IPS-18a (cell line): Measurements from ENCODE around the gene CEMIP.

Experiments used
- H3K27ac ChIP-seq: one replicate; pipeline ENCODE4 v1.5.1; 2013; ENCODE audit warnings: low read length
- H3K27me3 ChIP-seq: one replicate; pipeline ENCODE4 v1.6.1; 2013; ENCODE audit warnings: mild to moderate bottlenecking, low read length; ENCODE audit not compliant: control insufficient read depth, insufficient read depth
- H3K36me3 ChIP-seq: one replicate; pipeline ENCODE4 v1.6.1; 2013; ENCODE audit warnings: low read depth, low read length; ENCODE audit not compliant: control insufficient read depth
- H3K4me1 ChIP-seq: one replicate; pipeline ENCODE4 v1.6.1; 2013; ENCODE audit warnings: low read depth, low read length; ENCODE audit not compliant: control insufficient read depth
- H3K4me3 ChIP-seq: one replicate; pipeline ENCODE4 v1.5.1; 2013; ENCODE audit warnings: low read length
- H3K9ac ChIP-seq: one replicate; pipeline ENCODE4 v1.6.1; 2013; ENCODE audit warnings: mild to moderate bottlenecking, low read length, moderate library complexity
- H3K9me3 ChIP-seq: one replicate; pipeline ENCODE4 v1.6.1; 2013; ENCODE audit warnings: low read depth, low read length; ENCODE audit not compliant: control insufficient read depth

Gene CEMIP

DNA sequence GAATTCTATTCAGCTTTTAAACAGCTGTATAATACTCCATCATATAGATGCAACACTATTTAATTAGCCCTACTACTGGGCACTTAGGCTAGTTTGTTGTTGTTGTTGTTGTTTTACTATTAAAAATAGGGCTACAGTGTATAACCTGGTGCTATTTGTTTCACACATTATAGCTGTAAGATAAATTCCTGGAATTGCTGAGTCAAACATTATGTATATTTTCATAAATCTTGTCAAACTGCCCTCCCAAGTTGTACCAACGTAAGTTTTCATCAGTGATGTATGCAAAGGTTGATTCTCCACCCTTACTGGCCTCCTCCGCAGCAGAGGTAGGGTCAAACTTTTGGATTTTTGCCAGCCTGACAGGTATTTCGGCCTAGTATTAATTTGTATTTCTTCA, 3.8 kb upstream of the CEMIP start:
- Histone ChIP-seq H3K9ac (no peak overlapping the region), H3K4me3 (no peak overlapping the region), H3K4me1 (peaks cover 4% of the 10 kb centered on the region), H3K27me3 (peaks cover 33% of the 10 kb centered on the region), H3K9me3 (no peaks in the 10 kb centered on the region), H3K36me3 (no peaks in the 10 kb centered on the region), H3K27ac (no peak overlapping the region)

DNA sequence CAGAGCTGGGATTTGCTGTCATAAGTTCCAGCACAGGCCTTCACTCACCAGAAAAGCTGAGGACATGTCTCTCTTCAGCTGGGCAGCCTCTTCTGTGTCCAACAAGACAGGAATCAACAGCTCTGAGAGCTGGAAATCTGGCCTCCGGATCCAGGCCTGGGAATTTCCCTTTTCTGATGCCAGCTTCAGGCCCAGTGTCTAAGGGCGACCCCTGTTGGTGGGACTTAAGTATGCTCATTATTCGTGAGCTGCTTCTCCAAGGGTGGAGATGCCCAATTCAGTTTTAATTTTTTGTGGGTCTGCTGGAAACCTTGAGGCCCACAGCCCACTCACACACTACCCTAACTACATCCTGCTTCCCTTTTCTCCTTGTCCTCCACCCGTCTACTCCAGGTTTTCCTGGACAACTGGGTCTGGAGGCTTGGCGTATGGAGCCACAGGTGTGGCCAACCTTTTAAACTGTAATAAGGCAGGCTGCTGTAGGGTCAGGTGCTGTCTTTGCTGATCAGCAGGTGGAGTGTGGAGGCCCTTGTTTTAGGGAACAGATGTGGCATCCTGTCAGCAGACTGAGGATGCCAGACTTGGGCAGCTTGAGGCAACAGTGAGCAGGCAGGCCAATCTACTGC, 2.6 kb upstream of the CEMIP start:
- no peak overlapping the region for H3K9ac ChIP-seq

DNA sequence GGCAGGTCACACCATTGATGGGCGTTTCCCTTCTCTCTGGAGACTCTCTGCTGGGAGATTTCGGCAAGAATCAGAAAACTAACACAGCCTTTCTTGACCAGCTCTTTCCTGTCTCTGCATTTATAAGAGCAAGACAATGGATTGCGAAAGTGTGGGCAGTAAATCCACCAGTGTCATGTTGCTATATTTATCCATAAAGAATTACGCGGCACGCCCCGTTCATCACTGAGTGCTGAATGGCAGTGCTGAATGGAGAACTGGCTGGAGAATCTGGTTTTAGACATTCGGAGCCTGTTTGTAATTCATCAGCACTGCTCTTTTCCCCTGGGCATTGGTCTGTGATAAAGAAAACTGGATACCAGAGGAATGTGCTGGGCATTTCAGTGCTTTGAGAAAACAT, 2.0 kb upstream of the CEMIP start:
- Histone ChIP-seq H3K9me3 (no peaks in the 10 kb centered on the region), H3K36me3 (no peaks in the 10 kb centered on the region), H3K4me3 (no peak overlapping the region), H3K4me1 (peaks cover 5% of the 10 kb centered on the region), H3K27ac (no peak overlapping the region), H3K9ac (no peak overlapping the region), H3K27me3 (peaks cover 51% of the 10 kb centered on the region)

More for the DNA sequence above, 2.6 kb upstream of the CEMIP start:
- Histone ChIP-seq H3K4me1 (peaks cover 5% of the 10 kb centered on the region), H3K36me3 (no peaks in the 10 kb centered on the region), H3K9me3 (no peaks in the 10 kb centered on the region), H3K4me3 (no peak overlapping the region), H3K27me3 (peaks cover 45% of the 10 kb centered on the region), H3K27ac (no peak overlapping the region)

DNA sequence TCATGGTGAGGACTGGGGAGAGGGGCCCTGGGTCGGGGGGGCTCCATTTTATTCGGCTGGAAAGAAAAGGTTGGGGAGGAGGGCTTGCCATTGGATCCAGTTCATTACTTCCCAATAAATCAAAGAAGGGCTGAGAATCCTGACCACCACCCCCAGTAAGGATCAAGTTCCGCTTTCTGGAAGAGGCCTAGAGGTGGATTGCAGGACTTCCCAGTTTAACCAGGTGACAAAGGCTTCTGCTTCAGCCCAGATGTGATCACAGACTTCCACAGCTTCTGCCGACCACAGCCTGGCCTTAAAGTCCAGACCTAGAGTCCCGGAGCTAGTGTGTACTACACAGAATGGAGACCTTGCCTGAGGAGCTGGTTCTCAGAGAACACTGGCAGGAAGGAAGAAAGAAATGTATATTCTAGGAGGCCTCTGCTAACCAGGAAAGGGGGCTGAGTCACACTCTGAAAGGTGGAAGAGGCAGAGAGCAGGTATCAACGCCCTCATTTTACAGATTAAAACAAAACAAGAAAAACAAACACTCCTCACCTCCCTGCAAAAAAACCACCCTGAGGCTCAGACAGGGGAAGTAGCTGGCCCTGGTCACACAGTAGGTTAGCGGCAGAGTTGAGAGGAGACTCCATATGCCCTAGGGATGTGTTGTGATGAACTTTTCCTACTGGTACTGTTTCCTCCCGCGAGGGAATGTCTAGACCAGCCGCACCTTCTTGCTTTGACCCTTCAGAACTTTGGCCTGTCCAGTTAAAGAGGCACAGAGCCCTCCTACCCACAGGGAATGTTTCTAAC, 1.1 kb upstream of the CEMIP start:
- Histone ChIP-seq H3K27me3 (peaks cover 59% of the 10 kb centered on the region), H3K4me3 (no peak overlapping the region), H3K9me3 (no peaks in the 10 kb centered on the region), H3K4me1 (peaks cover 5% of the 10 kb centered on the region), H3K36me3 (no peaks in the 10 kb centered on the region), H3K9ac (no peak overlapping the region), H3K27ac (no peak overlapping the region)

DNA sequence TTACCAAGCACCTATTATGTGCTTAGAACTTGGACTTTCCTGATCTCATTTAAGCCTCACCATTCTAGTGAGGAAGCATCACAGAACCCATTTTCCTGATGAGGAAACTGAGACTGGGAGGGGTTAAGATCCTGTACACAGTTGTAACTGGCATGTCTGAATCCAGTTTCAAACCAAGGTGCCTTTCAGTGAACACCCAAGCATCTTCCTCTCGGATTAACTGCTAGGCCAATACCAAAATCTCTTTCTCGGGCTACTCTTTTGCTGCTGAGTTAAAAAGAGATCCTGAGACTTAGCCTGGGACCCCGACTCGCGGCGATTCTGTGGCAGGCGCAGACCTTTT, 578 bp upstream of the CEMIP start:
- Histone ChIP-seq H3K9ac (no peak overlapping the region), H3K4me3 (peak overlapping the region; percentile 60)

DNA sequence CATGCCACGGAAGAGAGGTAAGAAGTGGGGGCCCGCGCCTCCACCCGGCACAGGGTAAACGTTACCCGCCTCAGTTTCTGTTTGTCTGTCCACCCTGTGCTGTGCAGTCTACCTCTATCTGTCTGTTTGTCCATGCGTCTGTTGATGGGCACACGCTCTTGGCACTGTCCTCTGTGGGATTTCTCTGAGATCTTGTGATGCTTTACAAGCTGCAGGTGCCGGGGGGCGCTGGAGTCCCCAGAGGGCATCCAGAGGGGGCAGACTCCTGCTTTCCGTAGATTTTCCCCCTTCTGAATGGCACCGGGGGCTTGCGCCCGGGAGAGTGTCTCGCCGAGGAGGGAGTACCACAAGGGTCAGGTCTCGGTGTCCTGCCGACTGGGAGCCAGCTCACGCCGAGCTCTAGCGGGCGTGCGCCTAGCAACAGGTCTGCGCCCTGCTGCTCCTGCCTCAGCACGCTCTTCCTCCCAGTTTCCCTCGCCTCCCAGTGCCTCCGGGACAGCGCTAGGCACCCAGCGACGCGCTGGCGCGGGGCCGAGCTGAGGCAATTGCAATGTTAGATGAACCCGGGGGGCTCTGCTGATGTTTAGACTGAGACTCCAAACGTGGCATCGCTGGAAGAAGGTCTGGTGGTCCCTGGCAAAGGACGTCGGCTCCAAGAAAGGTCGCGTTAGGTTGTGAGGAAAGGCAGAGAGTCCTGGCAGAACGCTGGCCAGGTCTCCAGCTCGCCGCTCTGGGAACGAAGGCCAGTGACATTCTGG, 667 bp downstream of the CEMIP start:
- Histone ChIP-seq H3K27ac (no peak overlapping the region), H3K4me3 (peak overlapping the region; percentile 60), H3K4me1 (peaks cover 5% of the 10 kb centered on the region), H3K9ac (no peak overlapping the region), H3K36me3 (no peaks in the 10 kb centered on the region), H3K9me3 (no peaks in the 10 kb centered on the region), H3K27me3 (peaks cover 59% of the 10 kb centered on the region)

More for the DNA sequence above, 578 bp upstream of the CEMIP start:
- Histone ChIP-seq H3K4me1 (peaks cover 5% of the 10 kb centered on the region), H3K36me3 (no peaks in the 10 kb centered on the region), H3K27ac (no peak overlapping the region), H3K9me3 (no peaks in the 10 kb centered on the region), H3K27me3 (peaks cover 59% of the 10 kb centered on the region)

DNA sequence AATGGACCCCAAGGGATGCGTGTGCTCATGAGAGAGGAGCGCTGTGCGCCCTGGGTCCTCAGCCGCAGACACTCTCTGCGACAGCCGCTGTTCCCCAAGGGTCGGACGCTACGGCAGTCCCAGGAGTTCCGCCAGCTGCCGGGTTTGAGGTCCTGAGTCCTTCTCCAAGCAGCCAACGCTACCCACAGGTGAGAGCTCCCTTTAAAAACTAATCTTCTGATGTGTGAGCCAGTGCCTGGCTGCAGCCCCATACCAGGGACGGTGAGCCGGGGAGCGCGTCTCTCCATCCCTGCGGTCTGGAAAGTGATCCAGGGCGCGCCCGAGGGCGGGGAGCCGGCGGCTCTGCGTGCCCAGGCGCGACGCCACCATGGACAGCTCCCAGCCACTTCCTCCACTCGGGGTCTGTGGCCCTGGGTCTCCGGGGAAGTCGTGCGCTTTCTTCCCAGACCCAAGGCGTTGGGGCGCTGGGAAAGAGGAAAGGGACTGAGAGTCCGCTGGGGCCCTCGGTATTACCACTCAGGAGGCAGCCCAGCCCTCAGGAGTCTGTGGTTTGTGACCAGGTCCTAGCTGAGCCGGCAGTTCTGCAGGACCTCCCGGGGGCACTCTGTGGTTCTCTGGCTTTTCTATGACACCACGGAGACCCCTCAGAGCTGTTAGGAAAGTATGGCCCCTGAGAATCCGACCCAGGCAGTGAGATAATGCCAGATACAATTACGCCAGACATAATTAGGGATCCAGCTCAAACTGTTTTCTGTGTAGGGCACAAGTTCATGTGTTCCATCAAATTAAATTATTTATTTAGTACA, 1.4 kb downstream of the CEMIP start:
- H3K27me3 ChIP-seq, result peaks cover 59% of the 10 kb centered on the region
- no peak overlapping the region for H3K9ac ChIP-seq
- no peaks in the 10 kb centered on the region for H3K9me3 ChIP-seq
- H3K36me3 ChIP-seq, result no peaks in the 10 kb centered on the region
- no peak overlapping the region for H3K27ac ChIP-seq
- peaks cover 5% of the 10 kb centered on the region for H3K4me1 ChIP-seq
- H3K4me3 ChIP-seq, result peak overlapping the region; percentile 60

DNA sequence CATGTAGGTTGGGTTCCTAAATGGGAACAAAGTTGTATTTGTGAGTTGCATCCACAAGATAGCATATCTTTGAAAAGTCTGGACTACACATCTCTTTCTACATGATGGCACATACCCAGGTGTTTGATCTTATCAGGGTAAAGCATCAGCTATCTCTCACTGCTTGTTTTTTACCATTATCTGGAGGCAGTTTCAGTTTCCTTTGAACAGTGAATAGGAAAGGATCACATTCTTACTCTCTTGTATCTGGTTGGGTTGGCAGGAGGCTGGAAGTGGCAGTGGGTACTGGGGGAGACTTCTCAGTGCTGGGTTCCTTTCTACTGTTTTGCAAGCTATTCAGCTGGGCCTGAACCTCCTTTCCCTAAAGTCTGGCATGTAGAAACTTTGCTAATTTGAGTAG, 4.1 kb downstream of the CEMIP start:
- Histone ChIP-seq H3K27me3 (peaks cover 46% of the 10 kb centered on the region), H3K4me1 (peaks cover 5% of the 10 kb centered on the region), H3K4me3 (no peak overlapping the region), H3K9me3 (no peaks in the 10 kb centered on the region), H3K36me3 (no peaks in the 10 kb centered on the region), H3K27ac (no peak overlapping the region), H3K9ac (no peak overlapping the region)

DNA sequence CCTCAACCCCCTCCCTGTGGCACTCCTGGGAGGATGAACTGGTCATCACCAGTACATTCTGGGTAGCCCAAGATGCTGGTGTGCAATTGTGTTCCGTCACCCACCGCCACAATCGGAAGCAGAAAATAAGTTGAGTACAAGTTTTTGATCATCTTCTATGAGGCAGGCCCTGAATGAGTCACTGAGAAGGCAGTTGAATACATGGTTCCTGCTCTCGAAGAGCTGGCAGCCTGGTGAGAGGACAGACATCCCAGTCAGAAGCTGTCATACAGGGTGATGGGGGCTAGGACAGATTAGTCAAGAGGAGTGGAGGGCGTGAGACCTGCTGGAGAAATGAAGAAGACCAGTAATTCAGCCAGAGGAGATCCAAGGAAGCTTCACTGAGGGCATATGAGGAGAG, 6.2 kb downstream of the CEMIP start:
- Histone ChIP-seq H3K4me3 (no peak overlapping the region), H3K27ac (no peak overlapping the region), H3K9me3 (no peaks in the 10 kb centered on the region), H3K4me1 (peaks cover 1% of the 10 kb centered on the region), H3K9ac (no peak overlapping the region), H3K27me3 (peaks cover 26% of the 10 kb centered on the region), H3K36me3 (no peaks in the 10 kb centered on the region)

DNA sequence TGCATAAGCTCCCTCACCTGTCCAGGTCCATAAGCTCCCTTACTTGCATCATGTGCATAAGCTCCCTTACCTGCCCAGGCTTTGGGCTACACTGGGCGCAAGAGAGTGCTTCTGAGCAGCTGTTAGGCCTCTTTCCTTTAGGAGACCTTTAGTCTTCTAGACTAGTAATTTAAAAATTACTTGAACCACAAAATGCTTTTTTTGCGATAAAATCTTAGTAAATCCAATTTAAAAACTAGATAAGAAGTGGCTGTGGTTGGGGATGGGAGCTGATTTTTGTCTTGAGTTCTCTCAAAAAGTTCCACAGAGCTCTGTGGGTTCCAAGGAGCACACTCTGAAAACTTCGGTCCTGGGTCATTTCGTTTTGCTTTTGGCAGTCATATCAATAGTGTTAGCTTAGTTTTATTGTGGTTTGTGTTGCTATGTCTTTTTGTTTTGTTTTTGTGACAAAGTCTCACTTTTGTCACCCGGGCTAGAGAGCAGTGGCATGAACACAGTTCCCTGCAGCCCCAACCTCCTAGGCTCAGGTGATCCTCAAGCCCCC, 6.7 kb downstream of the CEMIP start:
- no peaks in the 10 kb centered on the region for H3K36me3 ChIP-seq
- peaks cover 21% of the 10 kb centered on the region for H3K27me3 ChIP-seq

DNA sequence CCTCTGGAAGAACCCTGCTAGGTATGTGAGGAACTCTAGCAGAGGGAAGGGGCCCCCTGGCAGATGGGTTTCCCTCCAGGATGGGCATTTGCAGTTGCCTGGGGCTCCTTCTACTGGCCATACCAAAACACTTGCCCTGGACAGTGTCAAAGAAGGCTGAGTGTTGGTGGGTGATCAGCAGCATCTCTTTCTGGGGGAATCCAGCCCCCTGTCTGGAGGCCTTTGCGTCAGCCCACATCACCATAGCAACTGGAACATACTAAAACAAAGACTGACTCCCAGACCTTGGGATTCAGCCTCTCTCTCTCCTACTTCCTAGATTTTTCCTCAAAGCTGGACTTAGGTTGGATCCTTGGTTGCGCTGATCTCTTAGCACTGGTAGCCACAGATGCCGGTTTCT, 8.1 kb downstream of the CEMIP start:
- no peak overlapping the region for H3K27ac ChIP-seq
- no peaks in the 10 kb centered on the region for H3K36me3 ChIP-seq
- no peaks in the 10 kb centered on the region for H3K9me3 ChIP-seq
- no peaks in the 10 kb centered on the region for H3K4me1 ChIP-seq
- H3K27me3 ChIP-seq, result peaks cover 6% of the 10 kb centered on the region
- H3K4me3 ChIP-seq, result no peak overlapping the region
- no peak overlapping the region for H3K9ac ChIP-seq

More for the DNA sequence above, 6.7 kb downstream of the CEMIP start:
- Histone ChIP-seq H3K9ac (no peak overlapping the region), H3K27ac (no peak overlapping the region), H3K4me3 (no peak overlapping the region), H3K9me3 (no peaks in the 10 kb centered on the region), H3K4me1 (no peaks in the 10 kb centered on the region)
